H7 (cell line): Measurements from ENCODE around the gene DBX1. TPM values are rescaled to one million over a fixed set of nuclear protein-coding genes. Genes with fewer than 3 reads are reported as not detected.
A peak's percentile ranks its signal among the peaks of the same experiment; 100 is the strongest.

ENCODE experiments used
- DNase-seq: peaks from one replicate; pipeline ENCODE4 v3.0.0; 2012
- H3K27me3 ChIP-seq: 2 replicates; pipeline ENCODE4 v1.6.0; 2011; ENCODE audit warnings: mild to moderate bottlenecking, low read length; ENCODE audit not compliant: control insufficient read depth, insufficient read depth
- H3K36me3 ChIP-seq: replicated peaks from 2 replicates; pipeline ENCODE4 v1.5.1; 2011; ENCODE audit warnings: low read length; ENCODE audit not compliant: control insufficient read depth, insufficient read depth
- H3K4me3 ChIP-seq: 2 replicates; pipeline ENCODE4 v1.5.1; 2011; ENCODE audit warnings: low read depth, mild to moderate bottlenecking, control low read depth, low read length, moderate library complexity; ENCODE audit not compliant: insufficient read depth
- total RNA-seq: library from RNA; depleted of rRNA; stranded (reverse); fragments of >200 nt; shearing (Covaris generic); gene quantifications from 2 replicates; pipeline ENCODE4 v1.2.3, GENCODE V29; 2014

DBX1 gene
- total RNA-seq, 1 experiment from 2014 or later: 0.59 TPM

- no peak for DNase-seq
- Histone ChIP-seq H3K36me3 (peaks cover 4% of the 10 kb centered on the region), H3K4me3 (no peak overlapping the region), H3K27me3 (no peaks in the 10 kb centered on the region)
Measured at GRCh38 chr11:20120134-20120925, 39.9 kb downstream of the DBX1 start.

DNA sequence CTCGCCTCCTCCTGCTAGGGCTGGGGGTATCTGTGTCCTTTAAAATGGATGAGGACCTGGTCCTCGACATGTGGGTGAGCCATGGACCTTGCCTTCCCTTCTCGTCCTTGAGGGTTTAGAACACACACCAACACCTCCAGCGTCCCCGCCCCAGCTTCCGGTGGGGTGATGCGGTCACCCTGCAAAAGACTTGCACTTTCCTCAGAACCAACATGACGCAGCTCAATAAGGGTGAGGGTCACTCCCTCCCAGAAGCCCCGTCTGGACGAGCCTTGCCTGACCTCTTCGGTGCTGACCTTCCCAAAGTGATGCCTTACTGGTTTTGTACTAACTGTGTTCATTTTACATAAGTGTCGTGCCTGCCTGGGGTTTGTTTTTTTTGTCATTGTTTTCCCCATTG lies 41.0 kb downstream of the DBX1 start:
- Histone ChIP-seq H3K36me3 (peaks cover 4% of the 10 kb centered on the region), H3K27me3 (no peaks in the 10 kb centered on the region), H3K4me3 (no peak overlapping the region)
- no peak for DNase-seq

GRCh38 chr11:20118209-20118608 lies 42.1 kb downstream of the DBX1 start:
- no peak for DNase-seq
- Histone ChIP-seq H3K4me3 (no peak overlapping the region), H3K27me3 (no peaks in the 10 kb centered on the region), H3K36me3 (peaks cover 6% of the 10 kb centered on the region)

GRCh38 chr11:20117291-20117690 lies 43.0 kb downstream of the DBX1 start:
- DNase-seq: no peak
- H3K36me3 ChIP-seq: peaks cover 6% of the 10 kb centered on the region
- no peaks in the 10 kb centered on the region for H3K27me3 ChIP-seq
- H3K4me3 ChIP-seq: no peak overlapping the region

DNA sequence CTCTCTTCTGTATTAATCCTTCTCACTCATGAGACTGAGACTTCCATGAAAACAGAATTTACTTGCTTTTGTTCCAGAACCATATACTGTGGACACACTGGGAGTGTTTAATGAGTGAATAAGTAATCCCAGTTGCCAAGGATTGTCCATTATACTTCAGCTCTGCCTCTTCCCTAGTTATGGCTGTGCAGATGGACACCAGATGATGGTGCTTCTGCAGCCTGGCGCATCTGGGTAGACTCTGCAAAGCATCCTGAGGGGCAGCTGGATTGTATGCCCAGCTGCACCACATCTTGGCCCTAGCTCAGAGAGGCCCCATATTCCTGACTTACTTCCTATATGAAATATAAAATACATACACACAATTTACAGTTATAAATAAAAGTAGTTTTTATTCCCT lies 43.5 kb downstream of the DBX1 start:
- Histone ChIP-seq H3K4me3 (no peak overlapping the region), H3K27me3 (no peaks in the 10 kb centered on the region), H3K36me3 (peaks cover 9% of the 10 kb centered on the region)
- no peak for DNase-seq

- H3K4me3 ChIP-seq: no peak overlapping the region
- DNase-seq: no peak
- no peaks in the 10 kb centered on the region for H3K27me3 ChIP-seq
- H3K36me3 ChIP-seq: peaks cover 9% of the 10 kb centered on the region
Measured at GRCh38 chr11:20114588-20114987, 45.7 kb downstream of the DBX1 start.

- Histone ChIP-seq H3K36me3 (peaks cover 8% of the 10 kb centered on the region), H3K27me3 (no peaks in the 10 kb centered on the region), H3K4me3 (no peak overlapping the region)
- DNase-seq: no peak
Measured at GRCh38 chr11:20113149-20113438, 47.2 kb downstream of the DBX1 start.

DNA sequence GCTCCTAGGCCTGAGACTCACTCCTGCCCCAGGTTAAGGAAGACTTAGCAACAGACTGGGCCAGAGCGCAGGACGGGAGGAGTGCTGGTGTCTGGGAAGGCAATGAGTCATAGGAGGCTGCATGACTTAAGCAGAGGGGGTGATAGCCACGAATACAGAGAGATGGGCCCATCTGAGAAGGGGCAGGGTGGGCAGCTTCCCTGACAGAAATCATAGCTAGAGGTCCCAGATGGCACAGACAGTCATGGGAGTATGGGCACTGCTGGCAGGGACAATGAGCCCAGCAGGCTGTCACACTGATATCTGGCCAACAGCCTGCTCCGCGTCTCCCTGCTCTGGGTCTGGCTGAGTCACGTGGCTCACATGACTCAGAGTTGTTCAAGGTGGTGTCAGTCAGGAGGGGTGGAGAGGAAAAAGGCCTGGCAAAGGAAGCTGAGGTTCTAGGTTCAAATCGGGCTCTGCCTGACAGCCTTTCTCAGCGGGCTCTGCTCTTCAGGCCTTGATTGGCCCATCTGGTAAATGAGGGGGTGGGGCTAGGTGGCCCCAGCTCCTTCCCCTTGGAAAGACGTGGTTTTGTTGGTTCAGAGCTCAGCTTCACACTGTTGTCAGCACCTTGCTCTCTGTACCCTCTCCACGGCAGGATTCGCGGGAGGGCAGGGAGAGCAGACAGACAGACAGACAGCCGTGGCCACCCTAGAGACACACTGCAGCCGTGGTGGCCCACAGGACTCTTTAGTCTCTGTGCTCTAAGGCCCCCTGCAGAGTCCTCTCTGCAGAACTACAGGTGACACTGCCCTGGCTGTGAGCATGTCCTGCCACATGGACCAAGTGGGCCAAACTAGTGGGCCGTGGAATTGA lies 47.8 kb downstream of the DBX1 start:
- H3K27me3 ChIP-seq: no peaks in the 10 kb centered on the region

GRCh38 chr11:20111871-20112270 lies 48.4 kb downstream of the DBX1 start:
- Histone ChIP-seq H3K4me3 (no peak overlapping the region), H3K36me3 (peaks cover 12% of the 10 kb centered on the region), H3K27me3 (no peaks in the 10 kb centered on the region)
- no peak for DNase-seq

More for the DNA sequence above, 47.8 kb downstream of the DBX1 start:
- no peak for DNase-seq
- Histone ChIP-seq H3K4me3 (no peak overlapping the region), H3K36me3 (peaks cover 10% of the 10 kb centered on the region)

GRCh38 chr11:20110908-20111669 lies 49.2 kb downstream of the DBX1 start:
- H3K36me3 ChIP-seq: peaks cover 12% of the 10 kb centered on the region
- peak; percentile 93 for DNase-seq
- no peaks in the 10 kb centered on the region for H3K27me3 ChIP-seq
- no peak overlapping the region for H3K4me3 ChIP-seq

DNA sequence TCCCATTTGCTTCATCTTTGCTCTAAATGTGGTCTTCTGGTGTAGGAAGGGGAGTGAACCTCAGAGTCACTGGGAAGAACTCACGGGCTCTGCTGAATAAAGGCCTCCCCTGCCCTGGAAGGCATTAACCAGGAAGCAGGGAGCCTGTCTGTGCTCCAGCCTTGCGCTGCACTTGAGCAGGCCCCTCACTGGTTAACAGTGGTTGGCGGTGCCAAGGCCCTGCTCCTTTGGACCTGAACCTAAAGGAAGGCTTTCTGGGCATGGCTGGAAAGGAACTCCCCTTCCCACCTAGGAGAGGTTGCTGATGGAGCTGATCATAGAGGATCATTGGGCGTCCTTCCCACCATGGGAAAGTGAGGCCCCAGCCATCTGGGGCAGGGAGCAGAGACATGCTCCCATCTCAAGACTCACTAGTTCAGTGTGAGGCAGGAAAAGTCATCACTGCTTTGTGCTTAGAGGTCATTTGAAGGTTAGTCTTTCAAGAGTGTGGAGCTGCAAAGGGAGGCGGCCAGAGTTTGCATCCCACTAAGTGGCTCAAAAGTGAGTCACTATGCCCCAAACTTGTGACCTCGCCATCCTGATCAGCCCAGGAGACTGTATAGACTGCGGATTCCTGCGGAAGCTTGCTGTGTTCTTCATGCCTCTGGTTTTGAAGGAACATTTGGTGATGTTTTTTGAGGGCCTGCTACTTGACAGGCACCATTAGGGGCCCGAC lies 50.4 kb downstream of the DBX1 start:
- no peaks in the 10 kb centered on the region for H3K27me3 ChIP-seq
- no peak overlapping the region for H3K4me3 ChIP-seq
- peaks cover 13% of the 10 kb centered on the region for H3K36me3 ChIP-seq
- no peak for DNase-seq
